ENCODE measurements around the gene TBCD.
"Not testable (repeated sequence)": the region's sequence is repeated elsewhere in the genome, so short reads cannot be mapped to it uniquely, and the experiment has no call there.

The TBCD gene

GRCh38 chr17:82729479-82730260, 22.2 kb upstream of the TBCD start:
- Histone ChIP-seq H3K9me3 (ENCODE audit: control insufficient read depth in 1 of 2, low read length in 2 of 2) (peaks cover 3 to 7% of the 10 kb centered on the region in 2 donors), H3K27ac (ENCODE audit: low read depth, low read length) (no peak overlapping the region), H3K36me3 (ENCODE audit: control insufficient read depth in 1 of 2, insufficient read depth in 2 of 2, low read length in 2 of 2) (peaks cover 5 to 33% of the 10 kb centered on the region in 2 donors), H3K27me3 (ENCODE audit: control insufficient read depth in 1 of 2, insufficient read depth in 2 of 2, low read length in 2 of 2) (no peaks in the 10 kb centered on the region), H3K4me3 (ENCODE audit: low read depth in 1 of 2, low read length in 2 of 2) (no peak overlapping the region), H3K9ac (ENCODE audit: low read depth in 1 of 2, low read length in 2 of 2) (no peak overlapping the region), H3K4me1 (ENCODE audit: control insufficient read depth in 1 of 2, insufficient read depth in 2 of 2, low read length in 2 of 2) (no peaks in the 10 kb centered on the region)

DNA sequence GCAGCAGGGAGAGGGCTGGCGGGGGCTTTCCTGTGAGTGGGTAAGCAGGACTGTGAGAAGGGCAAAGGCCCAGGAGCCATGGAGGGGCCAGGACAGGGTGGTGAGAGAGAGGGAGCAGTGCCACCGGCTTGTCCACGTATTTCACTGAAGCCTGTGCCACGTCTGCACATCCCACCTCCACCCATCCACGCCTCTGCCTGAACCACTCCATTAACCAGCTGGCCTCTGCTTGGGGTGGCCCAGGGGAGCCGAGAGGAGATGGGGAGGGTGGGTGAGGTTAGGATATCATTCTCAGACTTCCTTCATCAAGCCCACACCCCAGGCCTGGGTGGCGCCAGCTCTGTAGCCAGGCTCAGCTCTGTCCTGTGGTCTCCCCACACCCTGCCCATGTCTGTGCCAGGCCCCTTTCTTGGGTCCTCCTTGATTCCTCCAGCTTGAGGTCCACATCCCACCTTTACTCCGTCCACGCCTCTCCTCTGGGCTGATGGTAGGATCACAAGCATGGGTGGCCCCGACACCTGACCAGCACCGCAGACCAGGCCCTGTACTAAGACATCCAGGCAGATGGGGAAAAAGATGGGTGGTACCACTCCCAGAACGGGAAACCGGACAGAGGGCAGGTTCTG, 19.6 kb upstream of the TBCD start:
- Histone ChIP-seq H3K4me3 (ENCODE audit: low read depth in 1 of 2, low read length in 2 of 2) (no peak overlapping the region), H3K9ac (ENCODE audit: low read depth in 1 of 2, low read length in 2 of 2) (no peak overlapping the region), H3K9me3 (ENCODE audit: control insufficient read depth in 1 of 2, low read length in 2 of 2) (peaks cover 3 to 7% of the 10 kb centered on the region in 2 donors), H3K36me3 (ENCODE audit: control insufficient read depth in 1 of 2, insufficient read depth in 2 of 2, low read length in 2 of 2) (peaks cover 0 to 20% of the 10 kb centered on the region in 2 donors), H3K27ac (ENCODE audit: low read depth, low read length) (no peak overlapping the region), H3K27me3 (ENCODE audit: control insufficient read depth in 1 of 2, insufficient read depth in 2 of 2, low read length in 2 of 2) (no peaks in the 10 kb centered on the region), H3K4me1 (ENCODE audit: control insufficient read depth in 1 of 2, insufficient read depth in 2 of 2, low read length in 2 of 2) (peaks cover 0 to 5% of the 10 kb centered on the region in 2 donors)

- Histone ChIP-seq H3K4me3 (ENCODE audit: low read depth in 1 of 2, low read length in 2 of 2) (peak within 1 kb of the TSS; percentile 73 to 77), H3K36me3 (ENCODE audit: control insufficient read depth in 1 of 2, insufficient read depth in 2 of 2, low read length in 2 of 2) (peaks cover 0 to 22% of the 10 kb centered on the region in 2 donors), H3K27ac (ENCODE audit: low read depth, low read length) (peak within 1 kb of the TSS; percentile 32), H3K27me3 (ENCODE audit: control insufficient read depth in 1 of 2, insufficient read depth in 2 of 2, low read length in 2 of 2) (no peaks in the 10 kb centered on the region), H3K4me1 (ENCODE audit: control insufficient read depth in 1 of 2, insufficient read depth in 2 of 2, low read length in 2 of 2) (peaks cover 0 to 5% of the 10 kb centered on the region in 2 donors), H3K9me3 (ENCODE audit: control insufficient read depth in 1 of 2, low read length in 2 of 2) (peaks cover 3 to 7% of the 10 kb centered on the region in 2 donors), H3K9ac (ENCODE audit: low read depth in 1 of 2, low read length in 2 of 2) (peak within 1 kb of the TSS; percentile 76 to 79)
Observed at GRCh38 chr17:82734987-82735866, 16.6 kb upstream of the TBCD start, which contains the start of gene FN3K. FN3K (plus strand) TSS chr17:82735615; CDS start chr17:82735637, 22 bp downstream.

GRCh38 chr17:82736511-82737185, 15.2 kb upstream of the TBCD start:
- H3K9ac ChIP-seq (ENCODE audit: low read depth in 1 of 2, low read length in 2 of 2), result peak overlapping the region in 1 of 2 donors; percentile 10
- peaks cover 3 to 13% of the 10 kb centered on the region in 2 donors for H3K9me3 ChIP-seq (ENCODE audit: control insufficient read depth in 1 of 2, low read length in 2 of 2)
- peak overlapping the region; percentile 72 to 73 for H3K4me3 ChIP-seq (ENCODE audit: low read depth in 1 of 2, low read length in 2 of 2)
- H3K27ac ChIP-seq (ENCODE audit: low read depth, low read length), result no peak overlapping the region
- peaks cover 0 to 5% of the 10 kb centered on the region in 2 donors for H3K4me1 ChIP-seq (ENCODE audit: control insufficient read depth in 1 of 2, insufficient read depth in 2 of 2, low read length in 2 of 2)
- H3K36me3 ChIP-seq (ENCODE audit: control insufficient read depth in 1 of 2, insufficient read depth in 2 of 2, low read length in 2 of 2), result peaks cover 7 to 36% of the 10 kb centered on the region in 2 donors
- H3K27me3 ChIP-seq (ENCODE audit: control insufficient read depth in 1 of 2, insufficient read depth in 2 of 2, low read length in 2 of 2), result no peaks in the 10 kb centered on the region

- no peak overlapping the region for H3K4me3 ChIP-seq (ENCODE audit: low read depth in 1 of 2, low read length in 2 of 2)
- no peak overlapping the region for H3K9ac ChIP-seq (ENCODE audit: low read depth in 1 of 2, low read length in 2 of 2)
- no peak overlapping the region for H3K27ac ChIP-seq (ENCODE audit: low read depth, low read length)
- peaks cover under 1 to 11% of the 10 kb centered on the region in 2 donors for H3K9me3 ChIP-seq (ENCODE audit: control insufficient read depth in 1 of 2, low read length in 2 of 2)
- peaks cover 13 to 40% of the 10 kb centered on the region in 2 donors for H3K36me3 ChIP-seq (ENCODE audit: control insufficient read depth in 1 of 2, insufficient read depth in 2 of 2, low read length in 2 of 2)
- H3K4me1 ChIP-seq (ENCODE audit: control insufficient read depth in 1 of 2, insufficient read depth in 2 of 2, low read length in 2 of 2), result peaks cover 0 to 5% of the 10 kb centered on the region in 2 donors
- no peaks in the 10 kb centered on the region for H3K27me3 ChIP-seq (ENCODE audit: control insufficient read depth in 1 of 2, insufficient read depth in 2 of 2, low read length in 2 of 2)
Observed at GRCh38 chr17:82737967-82738877, 13.6 kb upstream of the TBCD start.

DNA sequence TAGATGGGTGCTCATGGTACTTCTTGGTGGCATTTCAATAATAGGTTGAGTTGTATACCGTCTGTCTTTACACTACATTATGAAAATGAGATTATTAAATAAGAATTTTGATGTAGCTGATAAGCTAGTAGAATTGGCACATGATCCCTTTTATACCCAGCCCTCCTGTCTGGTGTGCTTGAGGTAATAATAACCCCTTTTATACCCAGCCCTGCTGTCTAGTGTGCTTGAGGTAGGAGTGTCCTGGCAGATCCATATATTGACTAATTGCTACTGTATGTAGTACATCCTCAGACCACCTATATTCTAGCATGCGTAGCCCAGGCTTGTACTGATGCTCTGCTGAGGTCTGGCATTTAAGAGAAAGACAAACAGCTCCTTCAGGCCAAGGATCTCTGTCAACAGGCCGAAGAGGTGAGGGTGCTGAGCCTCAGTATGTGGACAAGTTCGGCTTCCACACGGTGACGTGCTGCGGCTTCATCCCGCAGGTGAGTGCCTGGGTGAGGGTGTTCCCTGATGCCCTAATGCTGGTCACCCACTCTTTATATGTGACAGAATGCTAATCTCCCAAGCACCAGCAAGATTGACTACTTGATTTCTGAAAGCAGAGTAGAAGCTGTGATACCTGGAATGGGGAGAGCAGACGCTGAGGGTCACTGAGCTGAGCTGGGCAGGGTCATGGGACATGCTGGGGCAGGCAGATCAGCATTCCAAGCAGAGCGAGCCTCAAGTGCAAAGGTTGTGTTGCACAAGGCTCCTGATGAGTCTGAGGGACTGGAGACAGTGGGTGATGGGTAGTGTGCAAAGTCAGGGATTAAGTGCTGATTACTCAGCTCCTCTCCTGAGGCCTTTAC, 10.7 kb upstream of the TBCD start:
- Histone ChIP-seq H3K4me3 (ENCODE audit: low read depth in 1 of 2, low read length in 2 of 2) (no peak overlapping the region), H3K4me1 (ENCODE audit: control insufficient read depth in 1 of 2, insufficient read depth in 2 of 2, low read length in 2 of 2) (peaks cover 0 to under 1% of the 10 kb centered on the region in 2 donors), H3K9me3 (ENCODE audit: control insufficient read depth in 1 of 2, low read length in 2 of 2) (peaks cover 0 to 6% of the 10 kb centered on the region in 2 donors), H3K9ac (ENCODE audit: low read depth in 1 of 2, low read length in 2 of 2) (no peak overlapping the region), H3K27me3 (ENCODE audit: control insufficient read depth in 1 of 2, insufficient read depth in 2 of 2, low read length in 2 of 2) (no peaks in the 10 kb centered on the region), H3K36me3 (ENCODE audit: control insufficient read depth in 1 of 2, insufficient read depth in 2 of 2, low read length in 2 of 2) (peaks cover 13 to 43% of the 10 kb centered on the region in 2 donors), H3K27ac (ENCODE audit: low read depth, low read length) (no peak overlapping the region)

GRCh38 chr17:82743344-82744219, 8.3 kb upstream of the TBCD start:
- peaks cover 0 to 6% of the 10 kb centered on the region in 2 donors for H3K9me3 ChIP-seq (ENCODE audit: control insufficient read depth in 1 of 2, low read length in 2 of 2)
- no peak overlapping the region for H3K9ac ChIP-seq (ENCODE audit: low read depth in 1 of 2, low read length in 2 of 2)
- no peak overlapping the region for H3K27ac ChIP-seq (ENCODE audit: low read depth, low read length)
- no peaks in the 10 kb centered on the region for H3K4me1 ChIP-seq (ENCODE audit: control insufficient read depth in 1 of 2, insufficient read depth in 2 of 2, low read length in 2 of 2)
- no peaks in the 10 kb centered on the region for H3K27me3 ChIP-seq (ENCODE audit: control insufficient read depth in 1 of 2, insufficient read depth in 2 of 2, low read length in 2 of 2)
- no peak overlapping the region for H3K4me3 ChIP-seq (ENCODE audit: low read depth in 1 of 2, low read length in 2 of 2)
- H3K36me3 ChIP-seq (ENCODE audit: control insufficient read depth in 1 of 2, insufficient read depth in 2 of 2, low read length in 2 of 2), result peaks cover 13 to 39% of the 10 kb centered on the region in 2 donors

DNA sequence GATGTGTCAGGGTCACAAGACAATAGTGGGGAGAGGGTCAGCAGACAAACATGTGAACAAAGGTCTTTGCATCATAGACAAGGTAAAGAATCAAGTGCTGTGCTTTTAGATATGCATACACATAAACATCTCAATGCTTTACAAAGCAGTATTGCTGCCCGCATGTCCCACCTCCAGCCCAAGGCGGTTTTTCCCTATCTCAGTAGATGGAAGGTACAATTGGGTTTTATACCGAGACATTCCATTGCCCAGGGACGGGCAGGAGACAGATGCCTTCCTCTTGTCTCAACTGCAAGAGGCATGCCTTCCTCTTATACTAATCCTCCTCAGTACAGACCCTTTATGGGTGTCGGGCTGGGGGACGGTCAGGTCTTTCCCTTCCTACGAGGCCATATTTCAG, 7.1 kb upstream of the TBCD start:
- H3K27ac ChIP-seq (ENCODE audit: low read depth, low read length); H3K4me3 ChIP-seq (ENCODE audit: low read depth in 1 of 2, low read length in 2 of 2); H3K9ac ChIP-seq (ENCODE audit: low read depth in 1 of 2, low read length in 2 of 2); H3K9me3 ChIP-seq (ENCODE audit: control insufficient read depth in 1 of 2, low read length in 2 of 2); H3K4me1 ChIP-seq (ENCODE audit: control insufficient read depth in 1 of 2, insufficient read depth in 2 of 2, low read length in 2 of 2); H3K27me3 ChIP-seq (ENCODE audit: control insufficient read depth in 1 of 2, insufficient read depth in 2 of 2, low read length in 2 of 2): not testable (repeated sequence)
- peaks cover 13 to 34% of the 10 kb centered on the region in 2 donors for H3K36me3 ChIP-seq (ENCODE audit: control insufficient read depth in 1 of 2, insufficient read depth in 2 of 2, low read length in 2 of 2)

Measured in duodenal mucosa (tissue), 2 donors.